Activated gamma-delta T cell treated with Interleukin-2 at 50 U/mL for 16 hours (primary cell): ENCODE data around the gene EIF1.

Source experiments
- DNase-seq: peaks from one replicate; pipeline ENCODE4 v3.0.0-alpha.2; 2020

The EIF1 gene

GRCh38 chr17:41738801-41739112, 50.1 kb downstream of the EIF1 start:
- no peak for DNase-seq

GRCh38 chr17:41739661-41740352, 51.1 kb downstream of the EIF1 start:
- DNase-seq, result no peak

GRCh38 chr17:41740506-41740905, 51.8 kb downstream of the EIF1 start:
- DNase-seq, result no peak

GRCh38 chr17:41741709-41742108, 53.0 kb downstream of the EIF1 start:
- DNase-seq, result no peak
